HFF-Myc (cell line): Measurements from ENCODE around the gene SRPK3.
A peak's percentile ranks its signal among the peaks of the same experiment; 100 is the strongest.

Experiments
- DNase-seq: peaks from one replicate; pipeline ENCODE4 v3.0.0-alpha.2; 2011; ENCODE audit warnings: low read depth; ENCODE audit errors: extremely low read depth
- H3K4me3 ChIP-seq: replicated peaks from 2 replicates; pipeline ENCODE4 v1.5.1; 2011; ENCODE audit warnings: low read depth, mild to moderate bottlenecking, control low read depth, low read length
- CTCF ChIP-seq: IDR thresholded peaks from 2 replicates; pipeline ENCODE4 v1.5.1; 2012; ENCODE audit warnings: mild to moderate bottlenecking, low read depth, low read length, control low read depth; ENCODE audit errors: missing control alignments

The SRPK3 gene

GRCh38 chrX:153750127-153750774 lies 30.6 kb upstream of the SRPK3 start:
- no peak overlapping the region for H3K4me3 ChIP-seq
- no peak for DNase-seq
- no peak for TF ChIP-seq CTCF

- no peak for TF ChIP-seq CTCF
- H3K4me3 ChIP-seq, result no peak overlapping the region
- no peak for DNase-seq
Measured at GRCh38 chrX:153755136-153755535, 25.7 kb upstream of the SRPK3 start.

GRCh38 chrX:153761863-153762262 lies 19.0 kb upstream of the SRPK3 start:
- TF ChIP-seq CTCF, result no peak
- no peak overlapping the region for H3K4me3 ChIP-seq
- DNase-seq, result no peak

GRCh38 chrX:153762626-153763173 lies 18.1 kb upstream of the SRPK3 start:
- no peak overlapping the region for H3K4me3 ChIP-seq
- no peak for DNase-seq
- TF ChIP-seq CTCF, result no peak

GRCh38 chrX:153763298-153763932 lies 17.4 kb upstream of the SRPK3 start:
- TF ChIP-seq CTCF, result no peak
- DNase-seq, result no peak
- H3K4me3 ChIP-seq, result no peak overlapping the region

GRCh38 chrX:153763989-153764755 lies 16.7 kb upstream of the SRPK3 start, which contains the start of gene PLXNB3:
Gene PLXNB3, plus strand, starts transcription at chrX:153764249. Its CDS starts 1,287 bp downstream, at chrX:153765536.
- no peak for DNase-seq

More at GRCh38 chrX:153763989-153764755, 16.7 kb upstream of the SRPK3 start, which contains the start of gene PLXNB3:
- peak within 1 kb of the TSS; percentile 48; the same call in 1 of the 2 replicates for H3K4me3 ChIP-seq
- peak; percentile 70 for TF ChIP-seq CTCF
